Neural progenitor cell (in vitro differentiated cells): Measurements from ENCODE around the gene SLBP. TPM values are rescaled to one million over a fixed set of nuclear protein-coding genes. Genes with fewer than 3 reads are reported as not detected.

Experiments used
- DNase-seq: peaks from one replicate; pipeline ENCODE4 v3.0.0-alpha.2; 2016; ENCODE audit warnings: low spot score
- H2AFZ ChIP-seq: fragments of 200-600 bp; sonication (generic); replicated peaks from 2 replicates; pipeline ENCODE4 v1.6.1; 2016; ENCODE audit warnings: antibody characterized with exemption
- H3F3A ChIP-seq: fragments of 200-600 bp; sonication (generic); 2 replicates; pipeline ENCODE4 v1.6.1; 2016; ENCODE audit warnings: antibody characterized with exemption, low read depth
- H3K27ac ChIP-seq: fragments of 200-600 bp; sonication (generic); 2 replicates; pipeline ENCODE4 v1.5.1; 2016; ENCODE audit warnings: mild to moderate bottlenecking
- H3K27me3 ChIP-seq: fragments of 200-600 bp; sonication (generic); 2 replicates; pipeline ENCODE4 v1.6.1; 2016; ENCODE audit warnings: mild to moderate bottlenecking, moderate library complexity
- H3K36me3 ChIP-seq: fragments of 200-600 bp; sonication (generic); 2 replicates; pipeline ENCODE4 v1.5.1; 2016
- H3K4me1 ChIP-seq: fragments of 200-600 bp; sonication (generic); 2 replicates; pipeline ENCODE4 v1.6.1; 2016; ENCODE audit warnings: mixed run types
- H3K4me2 ChIP-seq: fragments of 200-600 bp; sonication (generic); 2 replicates; pipeline ENCODE4 v1.6.1; 2016
- H3K4me3 ChIP-seq: fragments of 200-600 bp; sonication (generic); 2 replicates; pipeline ENCODE4 v1.5.1; 2016
- H3K79me2 ChIP-seq: fragments of 200-600 bp; sonication (generic); 2 replicates; pipeline ENCODE4 v1.6.1; 2016; ENCODE audit warnings: low read depth
- H3K9ac ChIP-seq: fragments of 200-600 bp; sonication (generic); 2 replicates; pipeline ENCODE4 v1.6.1; 2016
- H3K9me3 ChIP-seq: fragments of 200-600 bp; sonication (generic); 2 replicates; pipeline ENCODE4 v1.5.1; 2016; ENCODE audit warnings: low read depth
- H4K20me1 ChIP-seq: fragments of 200-600 bp; sonication (generic); 2 replicates; pipeline ENCODE4 v1.6.1; 2016; ENCODE audit warnings: low read depth
- H3K27ac Mint-ChIP-seq: 3 replicates; pipeline ENCODE4 v1.8.0; 2021; ENCODE audit warnings: mixed read lengths
- H3K27me3 Mint-ChIP-seq: 2 replicates; pipeline ENCODE4 v1.8.0; 2022; ENCODE audit warnings: low read depth, mild to moderate bottlenecking, inconsistent platforms, moderate library complexity, mixed read lengths; ENCODE audit not compliant: insufficient read depth
- H3K36me3 Mint-ChIP-seq: 3 replicates; pipeline ENCODE4 v1.8.0; 2021; ENCODE audit warnings: mixed read lengths
- H3K4me1 Mint-ChIP-seq: 3 replicates; pipeline ENCODE4 v1.8.0; 2021; ENCODE audit warnings: mixed read lengths
- H3K4me3 Mint-ChIP-seq: 3 replicates; pipeline ENCODE4 v1.8.0; 2021; ENCODE audit warnings: mild to moderate bottlenecking, moderate library complexity, mixed read lengths
- H3K9me3 Mint-ChIP-seq: 3 replicates; pipeline ENCODE4 v1.8.0; 2020; ENCODE audit warnings: mixed read lengths
- EZH2 ChIP-seq: fragments of 200-600 bp; sonication (generic); IDR thresholded peaks from 2 replicates; pipeline ENCODE4 v1.6.1; 2017; ENCODE audit warnings: antibody characterized with exemption, mild to moderate bottlenecking, moderate library complexity
- EZH2phosphoT487 ChIP-seq: fragments of 200-600 bp; sonication (generic); IDR thresholded peaks from 2 replicates; pipeline ENCODE4 v1.6.1; 2017; ENCODE audit warnings: antibody characterized with exemption
- total RNA-seq: library from RNA; depleted of rRNA; stranded (reverse); fragments of >200 nt; gene quantifications from 2 replicates; pipeline ENCODE4 v1.2.3, GENCODE V29; 2015; ENCODE audit warnings: low replicate concordance
- TF ChIP-seq, protein P1 (sequence below): fragments of 200-600 bp; sonication (generic); IDR thresholded peaks from 2 replicates; pipeline ENCODE4 v1.5.1; 2017; ENCODE audit warnings: antibody characterized with exemption, mild to moderate bottlenecking

Gene SLBP
- total RNA-seq, 1 donor from 2014 or later: 119 TPM

GRCh38 chr4:1757836-1758235, 45.7 kb upstream of the SLBP start:
- no peak overlapping the region for H3K27ac ChIP-seq

GRCh38 chr4:1756893-1757779, 45.0 kb upstream of the SLBP start:
- Histone ChIP-seq H2AFZ (no peak overlapping the region), H3K79me2 (no peaks in the 10 kb centered on the region), H3K27me3 (no peaks in the 10 kb centered on the region), H3K27ac (no peak overlapping the region), H3F3A (peaks cover 12% of the 10 kb centered on the region), H3K9me3 (no peaks in the 10 kb centered on the region), H3K4me1 (peaks cover 21% of the 10 kb centered on the region), H4K20me1 (no peaks in the 10 kb centered on the region), H3K36me3 (no peaks in the 10 kb centered on the region), H3K4me3 (no peak overlapping the region), H3K4me2 (no peak overlapping the region), H3K9ac (no peak overlapping the region)
- no peaks in the 10 kb centered on the region for H3K36me3 Mint-ChIP-seq
- peaks cover 2% of the 10 kb centered on the region for H3K27me3 Mint-ChIP-seq
- no peak overlapping the region for H3K27ac Mint-ChIP-seq
- peaks cover 7% of the 10 kb centered on the region for H3K4me1 Mint-ChIP-seq
- no peaks in the 10 kb centered on the region for H3K9me3 Mint-ChIP-seq
- DNase-seq: no peak
- TF ChIP-seq EZH2 (no peak), EZH2phosphoT487 (no peak)
- TF ChIP-seq, protein P1, sequence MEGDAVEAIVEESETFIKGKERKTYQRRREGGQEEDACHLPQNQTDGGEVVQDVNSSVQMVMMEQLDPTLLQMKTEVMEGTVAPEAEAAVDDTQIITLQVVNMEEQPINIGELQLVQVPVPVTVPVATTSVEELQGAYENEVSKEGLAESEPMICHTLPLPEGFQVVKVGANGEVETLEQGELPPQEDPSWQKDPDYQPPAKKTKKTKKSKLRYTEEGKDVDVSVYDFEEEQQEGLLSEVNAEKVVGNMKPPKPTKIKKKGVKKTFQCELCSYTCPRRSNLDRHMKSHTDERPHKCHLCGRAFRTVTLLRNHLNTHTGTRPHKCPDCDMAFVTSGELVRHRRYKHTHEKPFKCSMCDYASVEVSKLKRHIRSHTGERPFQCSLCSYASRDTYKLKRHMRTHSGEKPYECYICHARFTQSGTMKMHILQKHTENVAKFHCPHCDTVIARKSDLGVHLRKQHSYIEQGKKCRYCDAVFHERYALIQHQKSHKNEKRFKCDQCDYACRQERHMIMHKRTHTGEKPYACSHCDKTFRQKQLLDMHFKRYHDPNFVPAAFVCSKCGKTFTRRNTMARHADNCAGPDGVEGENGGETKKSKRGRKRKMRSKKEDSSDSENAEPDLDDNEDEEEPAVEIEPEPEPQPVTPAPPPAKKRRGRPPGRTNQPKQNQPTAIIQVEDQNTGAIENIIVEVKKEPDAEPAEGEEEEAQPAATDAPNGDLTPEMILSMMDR: no peak
- no peak overlapping the region for H3K4me3 Mint-ChIP-seq

More at GRCh38 chr4:1757836-1758235, 45.7 kb upstream of the SLBP start:
- H3K27me3 Mint-ChIP-seq: peaks cover 7% of the 10 kb centered on the region
- H3K4me3 Mint-ChIP-seq: no peak overlapping the region
- H3K4me3 ChIP-seq: no peak overlapping the region
- H2AFZ ChIP-seq: no peak overlapping the region
- no peak overlapping the region for H3K4me2 ChIP-seq
- H3K36me3 Mint-ChIP-seq: no peaks in the 10 kb centered on the region
- peaks cover 7% of the 10 kb centered on the region for H3K4me1 Mint-ChIP-seq
- H3K9ac ChIP-seq: no peak overlapping the region
- H3K27me3 ChIP-seq: peaks cover 6% of the 10 kb centered on the region
- TF ChIP-seq EZH2 (no peak), EZH2phosphoT487 (no peak)
- TF ChIP-seq, protein P1: no peak
- no peaks in the 10 kb centered on the region for H4K20me1 ChIP-seq
- no peak overlapping the region for H3K27ac Mint-ChIP-seq
- H3F3A ChIP-seq: peaks cover 12% of the 10 kb centered on the region
- H3K9me3 Mint-ChIP-seq: no peaks in the 10 kb centered on the region
- H3K9me3 ChIP-seq: no peaks in the 10 kb centered on the region
- peaks cover 21% of the 10 kb centered on the region for H3K4me1 ChIP-seq
- H3K36me3 ChIP-seq: no peaks in the 10 kb centered on the region
- H3K79me2 ChIP-seq: no peaks in the 10 kb centered on the region
- DNase-seq: no peak

DNA sequence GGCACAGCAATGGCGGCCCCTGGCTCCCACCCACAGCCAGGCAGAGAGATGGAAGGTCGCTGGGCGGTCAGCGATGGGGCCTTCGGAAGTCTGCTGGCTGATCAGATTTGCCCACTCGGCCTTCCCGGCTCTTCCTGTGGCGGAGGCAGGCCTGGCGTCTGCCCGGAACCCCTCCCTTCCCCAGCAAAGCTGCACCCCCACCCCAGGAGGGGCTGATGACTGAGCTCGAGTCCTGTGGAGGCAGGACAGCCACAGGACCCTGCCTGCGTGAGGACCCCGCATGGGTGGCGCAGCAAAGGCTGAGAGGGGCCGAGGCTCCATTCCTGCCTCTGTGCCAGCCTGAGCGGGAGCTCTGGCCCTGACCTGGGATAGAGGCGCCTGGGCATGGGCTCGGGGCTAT, 44.0 kb upstream of the SLBP start:
- Mint-ChIP-seq H3K27me3 (no peaks in the 10 kb centered on the region), H3K27ac (no peak overlapping the region), H3K36me3 (no peaks in the 10 kb centered on the region), H3K4me3 (no peak overlapping the region), H3K4me1 (peaks cover 7% of the 10 kb centered on the region), H3K9me3 (no peaks in the 10 kb centered on the region)
- TF ChIP-seq EZH2: no peak
- TF ChIP-seq, protein P1: no peak
- no peak for TF ChIP-seq EZH2phosphoT487
- no peak overlapping the region for H3K4me2 ChIP-seq
- H3K4me1 ChIP-seq: peaks cover 20% of the 10 kb centered on the region
- no peaks in the 10 kb centered on the region for H3K9me3 ChIP-seq
- H2AFZ ChIP-seq: no peak overlapping the region
- H3K4me3 ChIP-seq: no peak overlapping the region
- H3K79me2 ChIP-seq: no peaks in the 10 kb centered on the region
- H4K20me1 ChIP-seq: no peaks in the 10 kb centered on the region
- H3K27me3 ChIP-seq: no peaks in the 10 kb centered on the region
- H3K9ac ChIP-seq: no peak overlapping the region
- no peak for DNase-seq
- peaks cover 12% of the 10 kb centered on the region for H3F3A ChIP-seq
- no peak overlapping the region for H3K27ac ChIP-seq
- no peaks in the 10 kb centered on the region for H3K36me3 ChIP-seq
